Measurements from ENCODE around the gene CADM2.

DNA sequence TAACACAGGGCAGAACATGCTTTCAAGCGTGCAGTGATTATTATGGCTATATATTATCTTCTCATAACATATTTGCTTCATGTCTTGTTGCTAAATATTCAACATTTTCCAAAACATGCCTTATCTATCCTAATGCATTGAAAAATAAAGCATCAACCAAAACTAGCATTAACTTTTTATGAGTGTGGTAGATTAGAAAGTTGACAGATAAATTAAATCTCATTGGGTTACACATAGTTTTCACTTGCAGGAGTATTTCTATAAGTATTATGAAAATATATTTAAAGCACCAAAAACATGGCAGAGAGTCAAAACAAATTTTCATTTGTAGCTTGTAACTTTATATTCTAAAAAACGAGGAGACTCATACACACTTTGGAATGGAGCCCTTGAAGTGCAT is 141.5 kb downstream of the CADM2 start:
- TF ChIP-seq ZNF274 (IDR thresholded peaks at IDR 0.05; ENCODE audit: low read depth, low read length): no peak
- no peak for TF ChIP-seq POLR2A (IDR thresholded peaks at IDR 0.05; ENCODE audit: borderline replicate concordance, extremely low read depth, insufficient read depth, insufficient read length)
- TF ChIP-seq, protein P1, sequence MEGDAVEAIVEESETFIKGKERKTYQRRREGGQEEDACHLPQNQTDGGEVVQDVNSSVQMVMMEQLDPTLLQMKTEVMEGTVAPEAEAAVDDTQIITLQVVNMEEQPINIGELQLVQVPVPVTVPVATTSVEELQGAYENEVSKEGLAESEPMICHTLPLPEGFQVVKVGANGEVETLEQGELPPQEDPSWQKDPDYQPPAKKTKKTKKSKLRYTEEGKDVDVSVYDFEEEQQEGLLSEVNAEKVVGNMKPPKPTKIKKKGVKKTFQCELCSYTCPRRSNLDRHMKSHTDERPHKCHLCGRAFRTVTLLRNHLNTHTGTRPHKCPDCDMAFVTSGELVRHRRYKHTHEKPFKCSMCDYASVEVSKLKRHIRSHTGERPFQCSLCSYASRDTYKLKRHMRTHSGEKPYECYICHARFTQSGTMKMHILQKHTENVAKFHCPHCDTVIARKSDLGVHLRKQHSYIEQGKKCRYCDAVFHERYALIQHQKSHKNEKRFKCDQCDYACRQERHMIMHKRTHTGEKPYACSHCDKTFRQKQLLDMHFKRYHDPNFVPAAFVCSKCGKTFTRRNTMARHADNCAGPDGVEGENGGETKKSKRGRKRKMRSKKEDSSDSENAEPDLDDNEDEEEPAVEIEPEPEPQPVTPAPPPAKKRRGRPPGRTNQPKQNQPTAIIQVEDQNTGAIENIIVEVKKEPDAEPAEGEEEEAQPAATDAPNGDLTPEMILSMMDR (IDR thresholded peaks at IDR 0.05 in 2 of 3, conservative IDR thresholded peaks at IDR 0.05 in 1 of 3; ENCODE audit: borderline replicate concordance in 1 of 3, insufficient read depth in 1 of 3, low read depth in 2 of 3, low read length in 2 of 3): no peak
- TF ChIP-seq EGR1 (IDR thresholded peaks at IDR 0.05; ENCODE audit: low read depth): no peak
- no peak for TF ChIP-seq ELF1 (IDR thresholded peaks at IDR 0.05; ENCODE audit: borderline replicate concordance, low read depth)
- TF ChIP-seq, protein P2, sequence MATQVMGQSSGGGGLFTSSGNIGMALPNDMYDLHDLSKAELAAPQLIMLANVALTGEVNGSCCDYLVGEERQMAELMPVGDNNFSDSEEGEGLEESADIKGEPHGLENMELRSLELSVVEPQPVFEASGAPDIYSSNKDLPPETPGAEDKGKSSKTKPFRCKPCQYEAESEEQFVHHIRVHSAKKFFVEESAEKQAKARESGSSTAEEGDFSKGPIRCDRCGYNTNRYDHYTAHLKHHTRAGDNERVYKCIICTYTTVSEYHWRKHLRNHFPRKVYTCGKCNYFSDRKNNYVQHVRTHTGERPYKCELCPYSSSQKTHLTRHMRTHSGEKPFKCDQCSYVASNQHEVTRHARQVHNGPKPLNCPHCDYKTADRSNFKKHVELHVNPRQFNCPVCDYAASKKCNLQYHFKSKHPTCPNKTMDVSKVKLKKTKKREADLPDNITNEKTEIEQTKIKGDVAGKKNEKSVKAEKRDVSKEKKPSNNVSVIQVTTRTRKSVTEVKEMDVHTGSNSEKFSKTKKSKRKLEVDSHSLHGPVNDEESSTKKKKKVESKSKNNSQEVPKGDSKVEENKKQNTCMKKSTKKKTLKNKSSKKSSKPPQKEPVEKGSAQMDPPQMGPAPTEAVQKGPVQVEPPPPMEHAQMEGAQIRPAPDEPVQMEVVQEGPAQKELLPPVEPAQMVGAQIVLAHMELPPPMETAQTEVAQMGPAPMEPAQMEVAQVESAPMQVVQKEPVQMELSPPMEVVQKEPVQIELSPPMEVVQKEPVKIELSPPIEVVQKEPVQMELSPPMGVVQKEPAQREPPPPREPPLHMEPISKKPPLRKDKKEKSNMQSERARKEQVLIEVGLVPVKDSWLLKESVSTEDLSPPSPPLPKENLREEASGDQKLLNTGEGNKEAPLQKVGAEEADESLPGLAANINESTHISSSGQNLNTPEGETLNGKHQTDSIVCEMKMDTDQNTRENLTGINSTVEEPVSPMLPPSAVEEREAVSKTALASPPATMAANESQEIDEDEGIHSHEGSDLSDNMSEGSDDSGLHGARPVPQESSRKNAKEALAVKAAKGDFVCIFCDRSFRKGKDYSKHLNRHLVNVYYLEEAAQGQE (IDR thresholded peaks at IDR 0.05; ENCODE audit: low read depth): no peak
- TF ChIP-seq POLR2AphosphoS5 (IDR thresholded peaks at IDR 0.05; ENCODE audit: low read depth, low read length): no peak
- TF ChIP-seq RAD21 (IDR thresholded peaks at IDR 0.05; ENCODE audit: low read depth): no peak
- no peak for TF ChIP-seq EZH2 (IDR thresholded peaks at IDR 0.05)
